Stomach (tissue), 9 donors: ENCODE data around the gene KDM1B. TPM values are rescaled to one million over a fixed set of nuclear protein-coding genes. Genes with fewer than 3 reads are reported as not detected.

ENCODE experiments used
- DNase-seq, 2 donors: peaks; one replicate each; pipeline versions ENCODE4 v3.0.0 to v3.0.0-alpha.2; 2013 to 2019
- H3K27ac ChIP-seq, 5 donors: fragments of 200-600 bp in 4 of 5; sonication (generic) in 4 of 5; one replicate each; pipeline ENCODE4 v1.5.1; 2013 to 2019; ENCODE audit warnings: mild to moderate bottlenecking in 1 of 5, moderate library complexity in 1 of 5
- H3K27me3 ChIP-seq, 3 donors: fragments of 200-600 bp; sonication (generic); one replicate each; pipeline ENCODE4 v1.5.1; 2017 to 2019; ENCODE audit warnings: mixed run types in 1 of 3
- H3K36me3 ChIP-seq, 4 donors: fragments of 200-600 bp; sonication (generic); 1 replicate in 3 of 4; 2 replicates in 1 of 4; pipeline ENCODE4 v1.5.1; 2016 to 2019
- H3K4me1 ChIP-seq, 4 donors: fragments of 200-600 bp; sonication (generic); one replicate each; pipeline ENCODE4 v1.5.1; 2016 to 2019
- H3K4me3 ChIP-seq, 4 donors: fragments of 200-600 bp; sonication (generic) in 3 of 4; one replicate each; pipeline ENCODE4 v1.5.1; 2016 to 2019; ENCODE audit warnings: mild to moderate bottlenecking in 1 of 4
- H3K9me3 ChIP-seq, 4 donors: fragments of 200-600 bp; sonication (generic); one replicate each; pipeline ENCODE4 v1.5.1; 2016 to 2019
- EP300 ChIP-seq: sonication (generic); formaldehyde crosslinking; IDR thresholded peaks from one replicate; pipeline ENCODE4 v1.6.1; 2017; ENCODE audit warnings: antibody characterized with exemption
- POLR2A ChIP-seq, 4 donors: fragments of 450-650 bp; IDR thresholded peaks; one replicate each; pipeline ENCODE4 v1.6.1; 2016; ENCODE audit warnings: antibody characterized with exemption in 4 of 4, control low read depth in 2 of 4, mild to moderate bottlenecking in 1 of 4, moderate library complexity in 1 of 4
- POLR2AphosphoS5 ChIP-seq, 3 donors: sonication (generic); formaldehyde crosslinking; IDR thresholded peaks; one replicate each; pipeline ENCODE4 v1.6.1; 2016; ENCODE audit warnings: antibody characterized with exemption in 3 of 3
- WGBS, 5 donors: extraction: QIAGEN DNeasy Blood & Tissue Kit in 3 of 5; methylation state at CpG; one replicate each; pipeline versions ENCODE4 v1.1.5 to v1.1.7; 2013 to 2018; 5-methylcytosine and 5-hydroxymethylcytosine counted together
- intact Hi-C: fragments of 100-400 bp; cut with DNase I; formaldehyde crosslinking; loops from one replicate; pipeline ENCODE4 v1.15.1; 2023; ENCODE audit warnings: low total_unique reads
- polyA plus RNA-seq, 3 donors: library from polyadenylated mRNA; stranded (reverse); fragments of 200-250 nt; gene quantifications; one replicate each; pipeline ENCODE4 v1.2.3, GENCODE V29; 2013
- total RNA-seq, 5 donors: library from RNA; depleted of rRNA; stranded (reverse); fragments of >200 nt; gene quantifications; one replicate each; pipeline versions ENCODE4 v1.1.0 to v1.2.3, GENCODE V29; 2014 to 2016
- TF ChIP-seq, protein P1 (sequence below), 7 experiments: fragments of 450-650 bp in 4 of 7; fragments of 200-600 bp in 3 of 7; sonication (generic) in 3 of 7; IDR thresholded peaks; one replicate each; pipeline ENCODE4 v1.5.1; 2016 to 2019; ENCODE audit warnings: antibody characterized with exemption in 7 of 7, control low read depth in 2 of 7, mild to moderate bottlenecking in 1 of 7
- donor health status: healthy with polysubstance abuse.
- donor health status: Bipolar disorder and iron deficiency.
- donor health status: healthy.

The KDM1B gene
- total and polyA plus RNA-seq, 8 donors = 2.5 to 12.9 (median 4.1) TPM

DNA sequence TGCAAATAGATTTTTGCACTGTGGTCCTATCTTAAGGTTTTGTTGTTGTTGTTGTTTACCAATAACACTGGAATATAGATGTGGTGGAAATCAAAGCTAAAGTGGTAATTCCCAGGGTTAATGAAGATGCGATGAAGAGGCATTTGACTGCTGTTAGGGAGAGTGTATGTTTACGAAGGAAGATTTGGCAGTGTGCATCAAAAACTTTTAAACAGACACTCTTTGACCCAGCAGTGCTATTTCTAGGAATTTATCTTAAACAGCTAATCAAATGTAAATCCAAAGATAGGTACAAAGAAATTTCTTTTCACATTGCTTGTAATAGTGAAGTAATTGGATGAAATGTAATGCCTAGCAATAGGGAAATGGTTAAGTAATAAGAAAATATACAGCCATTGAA is 34.0 kb downstream of the KDM1B start:
- intact Hi-C loops = no loop called here
- Histone ChIP-seq H3K27me3 (no peaks in the 10 kb centered on the region), H3K9me3 (no peaks in the 10 kb centered on the region), H3K27ac (no peak overlapping the region), H3K4me1 (peaks cover 0 to 12% (median 3%) of the 10 kb centered on the region in 4 donors), H3K4me3 (no peak overlapping the region), H3K36me3 (peaks cover 0 to 49% (median 25%) of the 10 kb centered on the region in 4 donors)
- TF ChIP-seq, protein P1, sequence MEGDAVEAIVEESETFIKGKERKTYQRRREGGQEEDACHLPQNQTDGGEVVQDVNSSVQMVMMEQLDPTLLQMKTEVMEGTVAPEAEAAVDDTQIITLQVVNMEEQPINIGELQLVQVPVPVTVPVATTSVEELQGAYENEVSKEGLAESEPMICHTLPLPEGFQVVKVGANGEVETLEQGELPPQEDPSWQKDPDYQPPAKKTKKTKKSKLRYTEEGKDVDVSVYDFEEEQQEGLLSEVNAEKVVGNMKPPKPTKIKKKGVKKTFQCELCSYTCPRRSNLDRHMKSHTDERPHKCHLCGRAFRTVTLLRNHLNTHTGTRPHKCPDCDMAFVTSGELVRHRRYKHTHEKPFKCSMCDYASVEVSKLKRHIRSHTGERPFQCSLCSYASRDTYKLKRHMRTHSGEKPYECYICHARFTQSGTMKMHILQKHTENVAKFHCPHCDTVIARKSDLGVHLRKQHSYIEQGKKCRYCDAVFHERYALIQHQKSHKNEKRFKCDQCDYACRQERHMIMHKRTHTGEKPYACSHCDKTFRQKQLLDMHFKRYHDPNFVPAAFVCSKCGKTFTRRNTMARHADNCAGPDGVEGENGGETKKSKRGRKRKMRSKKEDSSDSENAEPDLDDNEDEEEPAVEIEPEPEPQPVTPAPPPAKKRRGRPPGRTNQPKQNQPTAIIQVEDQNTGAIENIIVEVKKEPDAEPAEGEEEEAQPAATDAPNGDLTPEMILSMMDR (IDR thresholded peaks at IDR 0.05) = no peak
- no peak for TF ChIP-seq EP300
- no peak for TF ChIP-seq POLR2AphosphoS5 (IDR thresholded peaks at IDR 0.05)
- no peak for TF ChIP-seq POLR2A (IDR thresholded peaks at IDR 0.05)
- WGBS, 5 donors = 82 to 90% (median 88%) methylated on average over 2 of the region's 2 CpGs
- DNase-seq = no peak

DNA sequence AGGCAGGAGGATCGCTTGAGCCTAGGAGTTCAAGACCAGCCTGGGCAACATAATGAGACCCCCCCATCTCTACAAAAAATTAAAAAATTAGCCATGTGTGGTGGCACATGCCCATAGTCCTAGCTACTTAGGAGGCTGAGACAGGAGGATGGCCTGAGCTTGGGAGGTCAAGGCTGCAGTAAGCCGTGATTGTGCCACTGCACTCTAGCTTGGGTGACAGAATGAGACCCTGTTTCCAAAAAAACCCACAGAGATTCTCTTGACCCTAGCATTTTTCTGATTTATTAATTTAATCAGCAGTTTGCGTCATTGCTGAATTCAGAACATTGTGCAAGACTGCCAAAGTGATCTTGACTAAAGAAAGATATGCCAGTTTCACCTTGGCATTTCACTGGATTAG is 36.8 kb downstream of the KDM1B start:
- WGBS, 5 donors = 95 to 98% (median 98%) methylated on average over 3 of the region's 3 CpGs
- H3K4me1 ChIP-seq = no peaks in the 10 kb centered on the region
- TF ChIP-seq EP300 (no peak), POLR2AphosphoS5 (IDR thresholded peaks at IDR 0.05) (no peak), POLR2A (IDR thresholded peaks at IDR 0.05) (no peak)
- TF ChIP-seq, protein P1 (IDR thresholded peaks at IDR 0.05) = no peak
- intact Hi-C loops = no loop called here
- H3K9me3 ChIP-seq = no peaks in the 10 kb centered on the region
- H3K4me3 ChIP-seq = no peak overlapping the region
- peaks cover 0 to 53% (median 30%) of the 10 kb centered on the region in 4 donors for H3K36me3 ChIP-seq
- no peak overlapping the region for H3K27ac ChIP-seq
- no peaks in the 10 kb centered on the region for H3K27me3 ChIP-seq
- DNase-seq = no peak

DNA sequence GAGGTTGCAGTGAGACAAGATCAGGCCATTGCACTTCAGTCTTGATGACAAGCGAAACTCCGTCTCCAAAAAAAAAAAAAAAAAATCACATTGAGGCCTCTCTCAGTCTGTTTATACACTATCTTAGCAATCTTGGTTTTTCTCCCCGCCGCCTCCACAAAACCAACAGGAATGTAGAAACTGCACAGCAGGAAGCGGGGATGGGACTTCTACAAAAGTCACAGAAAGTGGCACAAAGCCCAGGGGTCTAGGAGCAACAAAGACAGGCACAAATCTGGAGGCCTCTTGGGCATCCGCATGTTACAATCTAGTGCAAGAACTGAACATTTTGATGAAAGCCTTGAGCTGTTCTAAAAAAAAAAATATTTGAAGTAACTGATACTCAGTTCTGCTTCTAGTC is 48.6 kb downstream of the KDM1B start:
- Histone ChIP-seq H3K27ac (no peak overlapping the region), H3K27me3 (no peaks in the 10 kb centered on the region), H3K4me3 (no peak overlapping the region), H3K9me3 (no peaks in the 10 kb centered on the region), H3K4me1 (peaks cover 0 to 4% (median 2%) of the 10 kb centered on the region in 4 donors), H3K36me3 (peaks cover 0 to 92% (median 66%) of the 10 kb centered on the region in 4 donors)
- TF ChIP-seq POLR2A (IDR thresholded peaks at IDR 0.05) (no peak), EP300 (no peak), POLR2AphosphoS5 (IDR thresholded peaks at IDR 0.05) (no peak)
- TF ChIP-seq, protein P1 (IDR thresholded peaks at IDR 0.05) = no peak
- no peak for DNase-seq
- WGBS, 5 donors = 88 to 95% (median 90%) methylated on average over 6 of the region's 6 CpGs
- intact Hi-C loops = no loop called here

DNA sequence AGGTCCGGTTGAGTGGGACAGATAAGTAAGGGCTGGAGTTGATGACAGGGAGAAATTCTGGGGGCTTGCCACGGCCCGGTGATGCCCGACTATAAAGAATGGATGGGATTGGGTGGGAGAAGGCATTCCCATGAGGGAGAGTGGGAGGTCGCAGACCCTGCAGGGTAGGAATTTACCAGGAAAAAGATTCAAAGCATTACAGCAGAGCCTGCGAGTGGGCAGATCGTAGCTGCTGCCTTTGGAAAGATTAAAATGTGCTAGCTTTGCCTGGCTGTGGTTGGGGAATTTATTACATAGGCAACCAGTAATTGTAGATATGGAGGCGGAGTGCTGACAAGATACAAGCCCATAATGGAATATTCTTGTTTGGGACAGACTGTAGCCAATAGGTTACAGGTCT is 49.5 kb downstream of the KDM1B start:
- TF ChIP-seq POLR2A (IDR thresholded peaks at IDR 0.05) = no peak
- TF ChIP-seq, protein P1 (IDR thresholded peaks at IDR 0.05) = no peak
- TF ChIP-seq POLR2AphosphoS5 (IDR thresholded peaks at IDR 0.05) = no peak
- no peak for TF ChIP-seq EP300
- 93 to 96% (median 95%) methylated on average over 8 of the region's 8 CpGs for WGBS, 5 donors
- no peak overlapping the region for H3K27ac ChIP-seq
- H3K9me3 ChIP-seq = no peaks in the 10 kb centered on the region
- peaks cover 0 to 12% (median 6%) of the 10 kb centered on the region in 4 donors for H3K4me1 ChIP-seq
- DNase-seq = no peak
- H3K27me3 ChIP-seq = no peaks in the 10 kb centered on the region
- intact Hi-C loops = no loop called here
- H3K36me3 ChIP-seq = peaks cover 0 to 89% (median 64%) of the 10 kb centered on the region in 4 donors
- H3K4me3 ChIP-seq = no peak overlapping the region
